Glutamatergic neuron (in vitro differentiated cells): Measurements from ENCODE around the gene THAP8. TPM values are rescaled to one million over a fixed set of nuclear protein-coding genes. Genes with fewer than 3 reads are reported as not detected.

ENCODE experiments used
- DNase-seq: peaks from one replicate; pipeline ENCODE4 v3.0.0; 2022
- H3K27ac Mint-ChIP-seq: one replicate; pipeline ENCODE4 v1.8.0; 2020; ENCODE audit warnings: mild to moderate bottlenecking, mixed read lengths, inconsistent platforms; ENCODE audit not compliant: unreplicated experiment
- H3K27me3 Mint-ChIP-seq: one replicate; pipeline ENCODE4 v1.8.0; 2020; ENCODE audit warnings: mild to moderate bottlenecking, moderate library complexity, mixed read lengths, inconsistent platforms; ENCODE audit not compliant: unreplicated experiment
- H3K36me3 Mint-ChIP-seq: one replicate; pipeline ENCODE4 v1.8.0; 2020; ENCODE audit warnings: mild to moderate bottlenecking, mixed read lengths, inconsistent platforms; ENCODE audit not compliant: unreplicated experiment
- H3K4me1 Mint-ChIP-seq: one replicate; pipeline ENCODE4 v1.8.0; 2020; ENCODE audit warnings: mild to moderate bottlenecking, low read depth, mixed read lengths, inconsistent platforms; ENCODE audit not compliant: unreplicated experiment
- H3K4me3 Mint-ChIP-seq: one replicate; pipeline ENCODE4 v1.8.0; 2020; ENCODE audit warnings: mild to moderate bottlenecking, mixed read lengths, inconsistent platforms; ENCODE audit not compliant: unreplicated experiment
- H3K9me3 Mint-ChIP-seq: one replicate; pipeline ENCODE4 v1.8.0; 2020; ENCODE audit warnings: mild to moderate bottlenecking, moderate library complexity, mixed read lengths, inconsistent platforms; ENCODE audit not compliant: unreplicated experiment
- CTCF ChIP-seq: fragments of 200-600 bp; sonication (generic); IDR thresholded peaks from one replicate; pipeline ENCODE4 v1.5.0; 2021; ENCODE audit not compliant: partially characterized antibody, unreplicated experiment
- total RNA-seq: library from RNA; stranded (reverse); fragmentation: NEBNext Ultra II Directional; extraction: Animal tissue kit (Norgen Biotek cat#: 25700); gene quantifications from one replicate; pipeline ENCODE4 v1.2.1, GENCODE V29; 2021; ENCODE audit not compliant: unreplicated experiment

The THAP8 gene
- total RNA-seq, 1 donor from 2014 or later: 10.1 TPM

- Mint-ChIP-seq H3K4me3 (peak overlapping the region; percentile 46), H3K27ac (no peak overlapping the region), H3K9me3 (peaks cover 5% of the 10 kb centered on the region), H3K36me3 (no peaks in the 10 kb centered on the region), H3K27me3 (peaks cover 4% of the 10 kb centered on the region), H3K4me1 (peaks cover 3% of the 10 kb centered on the region)
- no peak for TF ChIP-seq CTCF
- peak; percentile 25 for DNase-seq
Observed at GRCh38 chr19:36051236-36051635, 2.8 kb downstream of the THAP8 start.

GRCh38 chr19:36049080-36049698 lies 4.9 kb downstream of the THAP8 start:
- Mint-ChIP-seq H3K27me3 (peaks cover 2% of the 10 kb centered on the region), H3K4me1 (peaks cover 3% of the 10 kb centered on the region), H3K36me3 (no peaks in the 10 kb centered on the region), H3K27ac (no peak overlapping the region), H3K4me3 (no peak overlapping the region), H3K9me3 (peaks cover 5% of the 10 kb centered on the region)
- TF ChIP-seq CTCF: no peak
- no peak for DNase-seq

- H3K4me3 Mint-ChIP-seq: no peak overlapping the region
- peaks cover 3% of the 10 kb centered on the region for H3K4me1 Mint-ChIP-seq
- H3K36me3 Mint-ChIP-seq: no peaks in the 10 kb centered on the region
- no peak overlapping the region for H3K27ac Mint-ChIP-seq
- H3K27me3 Mint-ChIP-seq: no peaks in the 10 kb centered on the region
- no peaks in the 10 kb centered on the region for H3K9me3 Mint-ChIP-seq
- DNase-seq: no peak
- no peak for TF ChIP-seq CTCF
Observed at GRCh38 chr19:36047835-36048234, 6.2 kb downstream of the THAP8 start.

- TF ChIP-seq CTCF: no peak
- Mint-ChIP-seq H3K4me3 (no peak overlapping the region), H3K27me3 (no peaks in the 10 kb centered on the region), H3K4me1 (peaks cover 3% of the 10 kb centered on the region), H3K27ac (no peak overlapping the region), H3K9me3 (no peaks in the 10 kb centered on the region), H3K36me3 (no peaks in the 10 kb centered on the region)
- no peak for DNase-seq
Observed at GRCh38 chr19:36046443-36047050, 7.5 kb downstream of the THAP8 start.

- no peaks in the 10 kb centered on the region for H3K4me1 Mint-ChIP-seq
- H3K9me3 Mint-ChIP-seq: no peaks in the 10 kb centered on the region
- no peak overlapping the region for H3K4me3 Mint-ChIP-seq
- H3K27ac Mint-ChIP-seq: no peak overlapping the region
- H3K27me3 Mint-ChIP-seq: peaks cover 6% of the 10 kb centered on the region
- DNase-seq: no peak
- TF ChIP-seq CTCF: no peak
- H3K36me3 Mint-ChIP-seq: no peaks in the 10 kb centered on the region
Observed at GRCh38 chr19:36043952-36044351, 10.1 kb downstream of the THAP8 start.
